Activated T-helper 2 cell treated with anti-CD3 and anti-CD28 coated beads, Interferon-gamma antibody, Interleukin-2, Interleukin-4, amounts not matched to agents 10 μg/mL and 5 μg/mL and 100 μg/mL, durations not matched to agents 14 hours and 24 hours and 36 hours (primary cell): ENCODE data around the gene SAMD11. TPM values are rescaled to one million over a fixed set of nuclear protein-coding genes. Genes with fewer than 3 reads are reported as not detected.

Source experiments
- DNase-seq: peaks from one replicate; pipeline ENCODE4 v3.0.0; 2021; ENCODE audit warnings: low spot score
- H3K27ac Mint-ChIP-seq: one replicate; pipeline ENCODE4 v1.8.0; 2021; ENCODE audit warnings: mixed read lengths
- H3K27me3 Mint-ChIP-seq: one replicate; pipeline ENCODE4 v1.8.0; 2021; ENCODE audit warnings: low read depth, mixed read lengths
- H3K36me3 Mint-ChIP-seq: one replicate; pipeline ENCODE4 v1.8.0; 2021; ENCODE audit warnings: low read depth, mixed read lengths
- H3K4me1 Mint-ChIP-seq: one replicate; pipeline ENCODE4 v1.8.0; 2021; ENCODE audit warnings: low read depth, mixed read lengths
- H3K4me3 Mint-ChIP-seq: one replicate; pipeline ENCODE4 v1.8.0; 2021; ENCODE audit warnings: low read depth, mild to moderate bottlenecking, moderate library complexity, mixed read lengths
- H3K9me3 Mint-ChIP-seq: one replicate; pipeline ENCODE4 v1.8.0; 2021; ENCODE audit warnings: mixed read lengths
- intact Hi-C: fragments of 100-400 bp; cut with micrococcal nuclease; formaldehyde crosslinking; loops from one replicate; pipeline ENCODE4 v1.15.1; 2023
- total RNA-seq: library from RNA; stranded (reverse); gene quantifications from 2 replicates; pipeline ENCODE4 v1.2.3, GENCODE V29; 2022

The SAMD11 gene
- total RNA-seq, 1 donor from 2014 or later: not detected

DNA sequence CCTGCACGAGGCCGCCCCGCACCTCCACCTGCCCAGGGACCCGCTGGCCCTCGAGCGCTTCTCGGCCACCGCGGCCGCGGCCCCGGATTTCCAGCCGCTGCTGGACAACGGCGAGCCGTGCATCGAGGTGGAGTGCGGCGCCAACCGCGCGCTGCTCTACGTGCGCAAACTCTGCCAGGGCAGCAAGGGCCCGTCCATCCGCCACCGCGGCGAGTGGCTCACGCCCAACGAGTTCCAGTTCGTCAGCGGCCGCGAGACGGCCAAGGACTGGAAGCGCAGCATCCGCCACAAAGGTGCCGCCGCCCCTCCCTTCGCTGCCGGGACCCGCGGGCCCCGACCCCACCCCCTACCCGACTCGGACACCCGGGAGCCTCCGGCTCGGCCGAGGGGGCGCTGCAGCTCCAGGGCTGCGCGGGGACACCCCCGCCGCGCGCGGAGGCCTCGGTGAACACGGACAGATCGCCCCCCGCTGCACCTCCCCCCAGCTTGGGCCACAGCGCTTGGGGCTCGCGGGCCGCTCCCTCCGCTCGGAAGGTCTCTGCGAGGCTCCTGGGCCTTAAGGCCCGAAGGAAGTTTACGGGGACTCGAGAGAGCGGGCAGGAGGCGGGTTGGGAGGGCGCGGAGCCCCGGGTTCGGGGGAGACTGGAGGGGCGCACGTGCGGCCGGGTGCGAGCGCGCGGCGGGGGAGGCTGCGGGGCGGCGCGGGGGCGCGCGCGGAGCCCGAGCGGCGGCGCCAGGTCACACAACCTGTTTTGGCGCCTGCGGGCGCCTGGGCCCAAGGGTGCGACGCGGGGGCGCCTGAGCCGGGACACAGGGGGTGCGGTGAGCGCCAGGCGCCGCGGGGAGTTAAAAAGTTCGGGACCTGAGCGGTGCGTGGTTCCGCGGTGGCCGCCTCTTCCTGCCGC is 1.2 kb downstream of the SAMD11 start:
- no peaks in the 10 kb centered on the region for H3K36me3 Mint-ChIP-seq
- H3K4me1 Mint-ChIP-seq: peaks cover 4% of the 10 kb centered on the region
- intact Hi-C loops: no loop called here
- no peak overlapping the region for H3K27ac Mint-ChIP-seq
- H3K9me3 Mint-ChIP-seq: no peaks in the 10 kb centered on the region
- H3K27me3 Mint-ChIP-seq: peaks cover 54% of the 10 kb centered on the region
- H3K4me3 Mint-ChIP-seq: no peak overlapping the region
- DNase-seq: no peak

DNA sequence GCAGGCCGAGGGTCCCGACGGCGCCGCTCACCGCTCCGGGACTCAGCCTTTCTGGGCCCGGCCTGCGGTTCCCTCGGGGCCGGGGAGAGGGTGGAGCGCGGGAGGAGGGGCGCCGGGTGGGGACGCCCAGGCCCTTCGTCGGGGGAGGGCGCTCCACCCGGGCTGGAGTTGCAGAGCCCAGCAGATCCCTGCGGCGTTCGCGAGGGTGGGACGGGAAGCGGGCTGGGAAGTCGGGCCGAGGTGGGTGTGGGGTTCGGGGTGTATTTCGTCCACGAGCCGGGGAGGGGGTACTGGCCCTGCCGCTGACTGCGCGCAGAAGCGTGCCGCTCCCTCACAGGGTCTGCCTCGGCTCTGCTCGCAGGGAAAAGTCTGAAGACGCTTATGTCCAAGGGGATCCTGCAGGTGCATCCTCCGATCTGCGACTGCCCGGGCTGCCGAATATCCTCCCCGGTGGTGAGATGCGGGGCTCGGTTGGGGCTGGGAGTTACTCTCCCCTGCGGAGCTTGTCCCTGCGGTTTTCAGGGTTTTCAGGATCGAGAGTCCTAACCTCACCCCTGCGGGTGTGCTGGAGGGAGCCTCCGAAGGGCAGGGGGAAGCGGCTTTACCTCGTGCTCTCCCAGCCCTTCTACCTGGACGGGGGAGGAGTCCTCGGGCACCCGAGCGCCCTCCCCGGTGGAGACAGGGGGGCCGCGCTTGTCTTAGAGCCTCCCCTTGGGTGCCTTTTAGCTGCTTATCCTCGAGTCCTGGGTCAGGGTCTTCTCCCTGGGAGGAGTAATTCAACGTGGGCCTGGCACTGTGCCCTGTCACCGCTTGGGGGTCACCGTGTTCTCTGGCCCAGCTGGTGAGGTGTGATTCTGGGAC is 2.1 kb downstream of the SAMD11 start:
- no peaks in the 10 kb centered on the region for H3K36me3 Mint-ChIP-seq
- H3K27ac Mint-ChIP-seq: no peak overlapping the region

DNA sequence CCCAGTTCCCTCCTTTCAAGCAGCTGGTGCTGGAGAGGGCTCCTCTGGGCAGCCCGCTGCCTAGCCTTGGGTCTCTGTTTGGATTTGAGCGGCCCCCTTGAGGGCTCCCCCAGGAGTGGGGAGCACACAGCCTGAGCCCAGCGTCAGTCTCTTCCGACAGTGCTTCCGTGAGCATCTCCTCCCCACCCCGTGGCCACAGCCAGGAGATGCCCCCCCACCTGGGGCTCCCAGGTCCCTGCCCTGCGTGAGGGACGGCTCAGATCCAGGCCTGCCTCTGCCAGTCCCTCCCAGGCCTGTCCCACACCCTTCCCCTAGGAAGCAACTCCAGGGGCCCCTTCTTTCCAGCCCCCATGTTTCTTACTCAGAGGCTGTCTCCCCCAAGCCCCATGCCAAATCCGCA is 3.5 kb downstream of the SAMD11 start:
- intact Hi-C loops: no loop called here
- peaks cover 45% of the 10 kb centered on the region for H3K27me3 Mint-ChIP-seq
- DNase-seq: no peak
- H3K36me3 Mint-ChIP-seq: no peaks in the 10 kb centered on the region
- H3K27ac Mint-ChIP-seq: no peak overlapping the region
- no peak overlapping the region for H3K4me3 Mint-ChIP-seq
- H3K9me3 Mint-ChIP-seq: no peaks in the 10 kb centered on the region
- peaks cover 4% of the 10 kb centered on the region for H3K4me1 Mint-ChIP-seq

More for the DNA sequence above, 2.1 kb downstream of the SAMD11 start:
- intact Hi-C loops: no loop called here
- H3K4me3 Mint-ChIP-seq: no peak overlapping the region
- no peak for DNase-seq
- H3K4me1 Mint-ChIP-seq: peaks cover 4% of the 10 kb centered on the region
- H3K27me3 Mint-ChIP-seq: peaks cover 48% of the 10 kb centered on the region
- H3K9me3 Mint-ChIP-seq: no peaks in the 10 kb centered on the region

DNA sequence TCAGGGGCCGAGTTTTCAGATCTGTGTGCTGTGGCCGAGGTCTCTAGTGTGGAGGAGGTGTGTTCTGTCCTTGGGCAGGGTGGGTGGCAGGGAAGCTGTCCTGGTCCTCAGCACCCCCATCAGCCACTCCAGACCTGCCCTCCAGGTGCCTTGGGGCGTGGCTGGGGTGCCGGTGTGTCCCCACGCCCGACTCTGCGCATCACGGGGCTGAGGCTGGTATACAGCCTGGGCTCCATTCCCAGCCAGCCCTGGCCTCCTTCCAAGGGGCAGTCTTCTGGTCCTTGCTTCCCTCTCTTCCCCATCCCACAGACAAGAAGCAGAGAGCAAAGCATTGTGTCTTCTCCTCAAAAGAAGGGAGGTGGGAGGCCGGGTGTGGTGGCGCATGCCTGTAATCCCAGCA is 4.0 kb downstream of the SAMD11 start:
- H3K4me1 Mint-ChIP-seq: peaks cover 4% of the 10 kb centered on the region
- no peak overlapping the region for H3K27ac Mint-ChIP-seq
- H3K27me3 Mint-ChIP-seq: peaks cover 39% of the 10 kb centered on the region
- intact Hi-C loops: no loop called here
- no peaks in the 10 kb centered on the region for H3K36me3 Mint-ChIP-seq
- no peak overlapping the region for H3K4me3 Mint-ChIP-seq
- no peak for DNase-seq
- H3K9me3 Mint-ChIP-seq: no peaks in the 10 kb centered on the region

DNA sequence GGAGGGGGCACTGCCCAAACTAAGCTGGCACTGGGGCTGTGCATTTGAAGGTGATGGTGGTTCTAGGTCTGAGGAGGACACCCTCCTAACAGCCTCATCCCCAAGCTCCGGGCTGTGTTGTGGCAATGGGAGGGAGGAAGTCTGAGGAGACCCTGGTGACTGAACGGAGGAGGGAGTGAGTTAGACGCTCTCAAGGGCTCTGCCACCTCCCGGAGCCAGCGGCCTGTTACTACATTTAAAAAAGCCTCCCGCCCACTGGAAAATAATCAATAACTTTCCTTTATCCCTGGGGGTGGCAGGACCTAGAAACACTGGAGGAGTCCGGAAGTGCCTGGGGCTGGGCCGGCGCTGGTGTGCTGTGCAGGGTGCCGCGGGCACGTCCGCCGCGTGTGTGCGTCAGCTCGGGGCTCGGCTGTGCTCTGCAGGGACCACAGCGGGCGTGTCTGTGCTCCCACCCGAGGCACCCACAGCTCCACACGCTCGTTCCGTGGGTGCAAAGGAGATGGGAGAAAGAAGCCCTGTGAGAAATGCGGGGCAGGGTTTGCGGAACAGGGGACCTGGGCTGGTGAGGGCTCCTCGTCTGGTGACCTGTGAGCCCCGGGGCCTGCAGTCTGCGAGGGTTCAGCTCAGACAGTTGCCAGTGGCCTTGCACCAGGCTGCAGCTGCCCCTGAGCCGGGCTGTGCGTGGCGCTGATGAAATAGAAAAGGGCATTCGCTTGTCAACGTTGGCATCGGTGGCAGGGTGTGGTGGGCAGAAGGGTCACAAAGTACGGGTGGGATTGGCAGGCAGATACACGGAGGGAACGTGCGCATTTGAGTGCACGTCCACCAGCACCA is 5.3 kb downstream of the SAMD11 start:
- no peak overlapping the region for H3K4me3 Mint-ChIP-seq
- no peaks in the 10 kb centered on the region for H3K36me3 Mint-ChIP-seq
- no peak for DNase-seq
- no peak overlapping the region for H3K27ac Mint-ChIP-seq
- H3K4me1 Mint-ChIP-seq: no peaks in the 10 kb centered on the region
- intact Hi-C loops: no loop called here
- no peaks in the 10 kb centered on the region for H3K9me3 Mint-ChIP-seq
- H3K27me3 Mint-ChIP-seq: peaks cover 39% of the 10 kb centered on the region

DNA sequence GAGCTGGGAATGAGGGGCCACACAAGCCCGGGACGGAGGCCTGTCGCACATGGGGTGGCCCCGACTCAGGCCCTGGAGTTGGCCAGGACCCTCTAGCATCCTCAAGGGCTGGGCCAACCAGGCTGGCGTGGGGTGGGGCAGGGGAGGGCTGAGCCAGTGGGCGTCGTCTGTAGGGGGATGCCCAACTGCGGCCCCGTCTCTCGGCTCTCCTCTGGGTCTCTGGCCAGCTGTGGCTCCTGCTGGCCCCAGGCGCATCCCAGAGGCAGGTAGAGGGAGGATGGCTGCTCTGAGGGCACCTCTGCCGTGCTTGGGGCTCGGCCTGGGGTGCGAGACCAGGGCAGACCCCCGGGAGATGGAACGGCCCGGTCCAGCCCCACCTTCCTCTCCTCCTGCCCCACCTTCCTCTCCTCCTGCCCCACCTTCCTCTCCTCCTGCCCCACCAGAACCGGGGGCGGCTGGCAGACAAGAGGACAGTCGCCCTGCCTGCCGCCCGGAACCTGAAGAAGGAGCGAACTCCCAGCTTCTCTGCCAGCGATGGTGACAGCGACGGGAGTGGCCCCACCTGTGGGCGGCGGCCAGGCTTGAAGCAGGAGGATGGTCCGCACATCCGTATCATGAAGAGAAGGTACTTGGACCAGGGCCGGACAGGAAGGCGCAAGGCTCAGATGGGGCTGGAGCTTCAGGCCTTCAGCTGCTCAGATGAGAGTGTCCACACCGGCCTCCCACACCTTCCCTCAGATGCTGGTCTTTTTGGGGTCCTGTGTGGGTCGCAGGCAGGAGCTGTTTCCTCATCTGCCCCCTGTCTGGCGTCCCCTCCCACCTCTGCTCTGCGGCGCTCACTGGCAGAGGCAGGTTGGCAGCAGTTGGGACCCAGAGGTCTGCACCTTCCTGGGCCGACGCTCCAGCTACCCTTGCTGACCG is 6.2 kb downstream of the SAMD11 start:
- no peaks in the 10 kb centered on the region for H3K4me1 Mint-ChIP-seq
- peaks cover 42% of the 10 kb centered on the region for H3K27me3 Mint-ChIP-seq
- H3K4me3 Mint-ChIP-seq: no peak overlapping the region
- DNase-seq: no peak
- no peaks in the 10 kb centered on the region for H3K9me3 Mint-ChIP-seq
- H3K36me3 Mint-ChIP-seq: no peaks in the 10 kb centered on the region
- intact Hi-C loops: no loop called here
- no peak overlapping the region for H3K27ac Mint-ChIP-seq

DNA sequence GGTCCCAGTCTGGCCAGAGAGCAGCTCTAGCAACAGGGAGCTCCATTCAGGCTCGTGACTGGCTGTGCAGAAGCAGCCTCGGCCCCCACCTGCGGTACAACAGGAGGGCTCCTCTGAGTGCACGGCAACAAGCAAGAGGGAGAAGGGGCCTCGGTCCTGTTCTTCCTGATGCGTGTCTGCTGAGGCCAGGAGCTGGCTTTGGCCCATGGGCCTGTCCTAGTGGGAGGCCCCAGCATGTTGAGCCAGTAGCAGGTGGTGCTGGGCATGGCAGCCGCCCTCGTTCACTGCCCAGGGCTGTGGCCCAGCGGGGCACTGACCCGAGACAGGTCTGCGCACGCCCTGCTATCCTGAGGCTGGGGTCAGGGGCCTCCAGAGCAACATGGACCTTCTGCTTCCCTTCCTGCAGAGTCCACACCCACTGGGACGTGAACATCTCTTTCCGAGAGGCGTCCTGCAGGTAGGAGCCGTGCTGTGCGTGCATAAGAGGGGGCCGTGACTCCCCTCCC is 7.0 kb downstream of the SAMD11 start:
- Mint-ChIP-seq H3K27ac (no peak overlapping the region), H3K27me3 (peaks cover 47% of the 10 kb centered on the region), H3K36me3 (no peaks in the 10 kb centered on the region), H3K4me1 (no peaks in the 10 kb centered on the region), H3K4me3 (no peak overlapping the region), H3K9me3 (no peaks in the 10 kb centered on the region)
- no peak for DNase-seq
- intact Hi-C loops: no loop called here

DNA sequence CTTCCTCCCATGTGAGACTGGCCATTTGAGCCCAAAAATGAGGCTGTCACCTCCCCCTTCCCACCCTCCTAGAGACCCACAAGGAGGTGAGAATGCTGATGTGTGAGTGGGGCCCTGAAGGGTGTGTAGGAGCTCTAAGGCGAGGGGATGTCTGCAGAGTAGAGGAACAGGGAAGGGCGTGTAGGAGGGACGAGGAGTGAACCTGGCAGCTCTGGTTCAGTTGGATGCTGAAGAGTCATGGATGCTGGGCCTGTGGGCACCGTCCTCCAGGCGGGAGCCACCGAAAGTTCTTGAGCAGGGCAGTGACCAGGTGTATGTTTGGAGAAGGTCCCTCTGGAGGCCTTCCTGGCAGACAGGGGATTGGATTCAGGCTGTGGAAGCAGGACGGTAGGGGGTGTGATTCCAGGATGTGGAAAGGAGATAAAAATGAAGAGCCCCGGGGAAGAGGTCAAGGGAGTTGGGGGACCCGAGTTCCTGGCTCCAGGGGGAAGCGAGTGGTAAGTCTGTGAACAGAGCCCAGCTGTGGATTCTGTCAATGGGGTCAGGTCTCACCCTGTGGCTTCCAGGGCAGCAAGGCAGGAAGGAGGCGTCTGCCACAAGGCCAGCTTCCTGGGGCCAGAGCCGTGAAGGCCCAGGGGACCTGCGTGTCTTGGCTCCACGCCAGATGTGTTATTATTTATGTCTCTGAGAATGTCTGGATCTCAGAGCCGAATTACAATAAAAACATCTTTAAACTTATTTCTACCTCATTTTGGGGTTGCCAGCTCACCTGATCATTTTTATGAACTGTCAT is 7.9 kb downstream of the SAMD11 start:
- no peaks in the 10 kb centered on the region for H3K4me1 Mint-ChIP-seq
- no peak overlapping the region for H3K27ac Mint-ChIP-seq

DNA sequence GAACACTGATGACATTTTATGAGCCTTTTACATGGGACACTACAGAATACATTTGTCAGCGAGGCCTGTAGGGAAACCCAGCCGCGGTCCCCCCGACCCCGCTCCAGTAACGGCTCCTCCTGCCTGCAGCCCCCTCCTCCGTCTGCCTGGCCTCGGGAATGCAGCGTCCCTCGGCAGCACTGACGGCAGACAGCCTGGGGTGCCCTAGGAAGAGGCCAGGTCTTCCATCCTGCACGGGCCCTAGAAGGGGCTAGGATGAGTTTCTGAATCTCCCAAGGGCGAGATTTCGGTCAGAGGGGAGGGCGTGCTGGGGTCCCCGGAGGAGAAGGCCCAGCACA is 8.4 kb downstream of the SAMD11 start:
- Mint-ChIP-seq H3K4me1 (no peaks in the 10 kb centered on the region), H3K4me3 (no peak overlapping the region), H3K27me3 (peaks cover 39% of the 10 kb centered on the region), H3K9me3 (no peaks in the 10 kb centered on the region), H3K36me3 (no peaks in the 10 kb centered on the region), H3K27ac (no peak overlapping the region)
- intact Hi-C loops: no loop called here
- no peak for DNase-seq

More for the DNA sequence above, 7.9 kb downstream of the SAMD11 start:
- Mint-ChIP-seq H3K36me3 (no peaks in the 10 kb centered on the region), H3K27me3 (peaks cover 41% of the 10 kb centered on the region), H3K4me3 (no peak overlapping the region), H3K9me3 (no peaks in the 10 kb centered on the region)
- intact Hi-C loops: no loop called here
- no peak for DNase-seq

DNA sequence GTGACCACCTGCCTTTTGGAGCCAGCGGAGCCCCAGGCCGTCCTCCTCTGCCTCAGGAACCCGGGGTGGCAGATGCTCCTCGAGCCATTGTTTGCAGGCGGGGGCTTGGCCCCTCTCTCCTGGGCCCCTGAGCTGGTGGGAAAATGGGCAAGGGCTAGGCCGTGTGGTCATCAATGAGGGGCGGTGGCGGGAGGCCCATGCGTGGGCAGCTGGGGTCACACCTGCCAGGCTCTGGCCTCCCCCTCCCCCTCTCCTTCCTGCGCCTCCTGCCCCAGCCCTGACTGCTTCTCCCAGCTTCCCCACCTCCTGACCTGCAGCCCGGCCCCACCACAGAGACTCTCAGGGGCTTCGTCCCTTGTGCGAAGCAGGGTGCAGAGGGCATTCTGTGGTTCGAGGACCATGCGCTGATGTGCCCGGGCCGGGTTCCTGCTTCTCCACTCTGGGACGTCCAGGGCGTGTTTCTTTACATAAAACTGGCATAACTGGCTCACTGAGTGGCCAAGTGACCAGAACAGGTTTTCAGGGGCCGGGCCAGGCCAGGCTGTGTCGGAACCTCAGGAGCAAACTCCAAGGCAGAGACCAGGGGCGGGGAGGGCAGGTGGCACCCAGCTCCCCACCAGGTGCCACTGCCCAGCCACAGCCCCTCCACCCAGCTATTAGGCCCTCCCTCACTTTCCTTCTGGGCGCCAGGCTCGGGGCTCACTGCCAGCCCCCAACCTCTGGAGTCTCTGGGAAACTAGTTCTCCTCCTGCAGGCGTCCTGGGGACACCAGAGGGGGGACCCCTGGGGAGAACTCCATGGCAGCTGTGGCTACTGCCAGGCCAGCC is 9.3 kb downstream of the SAMD11 start:
- Mint-ChIP-seq H3K4me3 (no peak overlapping the region), H3K27me3 (peaks cover 35% of the 10 kb centered on the region), H3K36me3 (no peaks in the 10 kb centered on the region), H3K27ac (no peak overlapping the region), H3K9me3 (no peaks in the 10 kb centered on the region), H3K4me1 (no peaks in the 10 kb centered on the region)
- DNase-seq: no peak
- intact Hi-C loops: no loop called here

DNA sequence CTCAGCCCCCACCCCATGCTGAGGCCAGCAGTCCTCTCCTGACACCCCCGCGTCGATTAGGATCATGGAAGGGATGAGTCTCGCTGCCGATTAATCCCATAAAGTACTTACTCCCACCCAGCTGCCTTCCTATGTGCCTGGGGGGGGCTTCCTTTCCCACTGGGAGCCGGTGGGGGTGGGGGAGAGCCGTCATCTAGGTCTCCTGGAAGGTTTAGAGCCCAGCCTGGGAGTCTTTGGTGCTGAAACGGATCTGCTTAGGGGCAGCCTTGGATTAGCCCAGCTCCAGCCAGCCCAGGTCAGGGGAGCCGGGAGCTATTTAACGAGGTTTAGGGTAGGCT is 9.8 kb downstream of the SAMD11 start:
- H3K27me3 Mint-ChIP-seq: peaks cover 41% of the 10 kb centered on the region
- no peaks in the 10 kb centered on the region for H3K9me3 Mint-ChIP-seq
- H3K4me3 Mint-ChIP-seq: no peak overlapping the region
- no peak for DNase-seq
- H3K27ac Mint-ChIP-seq: no peak overlapping the region
- no peaks in the 10 kb centered on the region for H3K4me1 Mint-ChIP-seq
- intact Hi-C loops: no loop called here
- H3K36me3 Mint-ChIP-seq: no peaks in the 10 kb centered on the region
